HepG2 (cell line): ENCODE results near the gene DDAH2. TPM values are rescaled to one million over a fixed set of nuclear protein-coding genes. Genes with fewer than 3 reads are reported as not detected.

ENCODE experiments used
- EP300 ChIP-seq, 3 experiments: sonication (generic) in 1 of 3; formaldehyde crosslinking in 1 of 3; IDR thresholded peaks; 2 replicates each; pipeline versions ENCODE4 v1.5.1 to v1.6.1; 2011 to 2020; ENCODE audit warnings: low read depth in 2 of 3, low read length in 2 of 3, borderline replicate concordance in 1 of 3, improper control_type of control experiment in 1 of 3, mild to moderate bottlenecking in 1 of 3, missing genetic modification reagents in 1 of 3, moderate library complexity in 1 of 3
- FOXA3 ChIP-seq: IDR thresholded peaks from 2 replicates; pipeline ENCODE4 v1.6.1; 2016; ENCODE audit warnings: missing genetic modification reagents, missing compliant biosample characterization
- KLF11 ChIP-seq: IDR thresholded peaks from 2 replicates; pipeline ENCODE4 v1.6.1; 2016; ENCODE audit warnings: missing compliant biosample characterization
- NBN ChIP-seq: fragments of 450-650 bp; conservative IDR thresholded peaks from 2 replicates; pipeline ENCODE4 v1.6.1; 2017
- NR3C1 ChIP-seq: sonication (generic); formaldehyde crosslinking; IDR thresholded peaks from 2 replicates; pipeline ENCODE4 v1.4.0; 2020; ENCODE audit warnings: missing genetic modification reagents
- YEATS2 ChIP-seq: sonication (generic); formaldehyde crosslinking; IDR thresholded peaks from 2 replicates; pipeline ENCODE4 v1.4.0; 2020; ENCODE audit warnings: missing genetic modification reagents, borderline replicate concordance
- ZNF101 ChIP-seq: sonication (generic); formaldehyde crosslinking; IDR thresholded peaks from 2 replicates; pipeline ENCODE4 v1.4.0; 2020; ENCODE audit warnings: mild to moderate bottlenecking, low read depth, missing genetic modification reagents, borderline replicate concordance
- polyA plus RNA-seq, 8 experiments: library from polyadenylated mRNA; depleted of rRNA in 3 of 8; stranded (reverse) in 7 of 8; unstranded in 1 of 8; fragments of >200 nt; fragmentation: Illumina TruSeq in 4 of 8; extraction: Trizol in 4 of 8; gene quantifications; 2 replicates each; pipeline versions ENCODE4 v1.2.1 to v1.2.3, GENCODE V29; 2011 to 2016; ENCODE audit warnings: low read depth in 4 of 8, missing spikeins in 1 of 8, mixed read lengths in 1 of 8; ENCODE audit not compliant: insufficient read depth in 1 of 8
- total RNA-seq, 5 experiments: library from RNA; depleted of rRNA; stranded (reverse); fragments of >200 nt; fragmentation: Illumina TruSeq; extraction: Trizol; gene quantifications; 2 replicates each; pipeline ENCODE4 v1.2.3, GENCODE V29; 2016; ENCODE audit warnings: low read depth in 1 of 5
- TF ChIP-seq, protein P1 (sequence below): sonication (generic); formaldehyde crosslinking; IDR thresholded peaks from 2 replicates; pipeline ENCODE4 v1.4.0; 2020; ENCODE audit warnings: missing genetic modification reagents
- TF ChIP-seq, protein P2 (sequence below): sonication (generic); formaldehyde crosslinking; IDR thresholded peaks from one replicate; pipeline ENCODE4 v1.5.1; 2020; ENCODE audit warnings: mild to moderate bottlenecking, missing genetic modification reagents; ENCODE audit errors: not compliant biosample characterization
- TF ChIP-seq, protein P3 (sequence below): sonication (generic); formaldehyde crosslinking; IDR thresholded peaks from 2 replicates; pipeline ENCODE4 v1.5.0; 2020; ENCODE audit warnings: mild to moderate bottlenecking, missing genetic modification reagents

Gene DDAH2
- total and polyA plus RNA-seq, 2 of the 13 experiments (the other 11 are each of a cell fraction or from before 2014, with no cell fraction given), result 16.4 to 21.1 TPM

DNA sequence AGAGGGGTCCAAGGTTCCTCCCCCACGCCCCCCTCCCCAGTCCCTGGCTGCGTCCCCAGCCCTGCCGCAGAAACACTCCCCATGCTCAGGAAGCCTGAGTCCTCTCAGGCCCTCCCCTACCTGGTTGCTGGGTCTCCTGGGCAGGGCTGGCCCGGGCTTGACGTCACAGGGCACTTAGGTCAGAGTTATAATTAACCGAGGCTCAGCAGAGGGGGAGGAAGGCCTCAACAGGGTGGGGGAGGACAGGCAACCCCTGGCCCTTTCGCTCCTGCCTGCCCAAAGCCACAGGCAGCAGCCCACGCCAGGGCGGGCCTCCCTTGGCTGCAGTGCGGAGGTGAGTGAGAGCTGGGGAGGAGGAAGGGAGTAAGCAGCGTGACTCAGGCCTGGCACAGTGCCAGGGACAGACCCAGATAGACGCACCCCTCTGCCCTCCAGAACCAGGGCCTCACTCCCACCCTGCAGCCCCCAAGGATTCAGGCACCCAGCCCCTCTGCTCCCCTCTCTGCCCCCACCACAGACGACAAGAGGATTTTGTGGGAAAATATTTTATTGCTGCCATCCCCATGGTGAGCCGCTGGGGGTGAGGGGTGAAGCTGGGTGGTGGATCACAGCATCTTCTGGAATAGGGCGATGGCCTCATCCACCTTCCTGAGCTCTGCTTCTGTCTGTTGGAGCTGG is 48.0 kb upstream of the DDAH2 start, which contains the start of gene VWA7 (continued):
- TF ChIP-seq, protein P1, sequence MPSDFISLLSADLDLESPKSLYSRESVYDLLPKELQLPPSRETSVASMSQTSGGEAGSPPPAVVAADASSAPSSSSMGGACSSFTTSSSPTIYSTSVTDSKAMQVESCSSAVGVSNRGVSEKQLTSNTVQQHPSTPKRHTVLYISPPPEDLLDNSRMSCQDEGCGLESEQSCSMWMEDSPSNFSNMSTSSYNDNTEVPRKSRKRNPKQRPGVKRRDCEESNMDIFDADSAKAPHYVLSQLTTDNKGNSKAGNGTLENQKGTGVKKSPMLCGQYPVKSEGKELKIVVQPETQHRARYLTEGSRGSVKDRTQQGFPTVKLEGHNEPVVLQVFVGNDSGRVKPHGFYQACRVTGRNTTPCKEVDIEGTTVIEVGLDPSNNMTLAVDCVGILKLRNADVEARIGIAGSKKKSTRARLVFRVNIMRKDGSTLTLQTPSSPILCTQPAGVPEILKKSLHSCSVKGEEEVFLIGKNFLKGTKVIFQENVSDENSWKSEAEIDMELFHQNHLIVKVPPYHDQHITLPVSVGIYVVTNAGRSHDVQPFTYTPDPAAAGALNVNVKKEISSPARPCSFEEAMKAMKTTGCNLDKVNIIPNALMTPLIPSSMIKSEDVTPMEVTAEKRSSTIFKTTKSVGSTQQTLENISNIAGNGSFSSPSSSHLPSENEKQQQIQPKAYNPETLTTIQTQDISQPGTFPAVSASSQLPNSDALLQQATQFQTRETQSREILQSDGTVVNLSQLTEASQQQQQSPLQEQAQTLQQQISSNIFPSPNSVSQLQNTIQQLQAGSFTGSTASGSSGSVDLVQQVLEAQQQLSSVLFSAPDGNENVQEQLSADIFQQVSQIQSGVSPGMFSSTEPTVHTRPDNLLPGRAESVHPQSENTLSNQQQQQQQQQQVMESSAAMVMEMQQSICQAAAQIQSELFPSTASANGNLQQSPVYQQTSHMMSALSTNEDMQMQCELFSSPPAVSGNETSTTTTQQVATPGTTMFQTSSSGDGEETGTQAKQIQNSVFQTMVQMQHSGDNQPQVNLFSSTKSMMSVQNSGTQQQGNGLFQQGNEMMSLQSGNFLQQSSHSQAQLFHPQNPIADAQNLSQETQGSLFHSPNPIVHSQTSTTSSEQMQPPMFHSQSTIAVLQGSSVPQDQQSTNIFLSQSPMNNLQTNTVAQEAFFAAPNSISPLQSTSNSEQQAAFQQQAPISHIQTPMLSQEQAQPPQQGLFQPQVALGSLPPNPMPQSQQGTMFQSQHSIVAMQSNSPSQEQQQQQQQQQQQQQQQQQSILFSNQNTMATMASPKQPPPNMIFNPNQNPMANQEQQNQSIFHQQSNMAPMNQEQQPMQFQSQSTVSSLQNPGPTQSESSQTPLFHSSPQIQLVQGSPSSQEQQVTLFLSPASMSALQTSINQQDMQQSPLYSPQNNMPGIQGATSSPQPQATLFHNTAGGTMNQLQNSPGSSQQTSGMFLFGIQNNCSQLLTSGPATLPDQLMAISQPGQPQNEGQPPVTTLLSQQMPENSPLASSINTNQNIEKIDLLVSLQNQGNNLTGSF (CRISPR knock-in tag), result no peak
- TF ChIP-seq NBN (no peak), YEATS2 (CRISPR knock-in tag) (no peak; the same call in 1 of the 2 replicates), KLF11 (CRISPR knock-in tag) (no peak; the same call in 1 of the 2 replicates), NR3C1 (CRISPR knock-in tag) (no peak), EP300 (IDR thresholded peaks at IDR 0.05; ENCODE audit: low read depth in 2 of 2, low read length in 2 of 2) (peak in 1 of 2 experiments; percentile 45; a peak in 1 of 4 replicates), EP300 (CRISPR knock-in tag; IDR thresholded peaks at IDR 0.05; ENCODE audit: borderline replicate concordance) (peak; percentile 63), ZNF101 (CRISPR knock-in tag) (no peak), FOXA3 (peak; percentile 72)
- TF ChIP-seq, protein P2, sequence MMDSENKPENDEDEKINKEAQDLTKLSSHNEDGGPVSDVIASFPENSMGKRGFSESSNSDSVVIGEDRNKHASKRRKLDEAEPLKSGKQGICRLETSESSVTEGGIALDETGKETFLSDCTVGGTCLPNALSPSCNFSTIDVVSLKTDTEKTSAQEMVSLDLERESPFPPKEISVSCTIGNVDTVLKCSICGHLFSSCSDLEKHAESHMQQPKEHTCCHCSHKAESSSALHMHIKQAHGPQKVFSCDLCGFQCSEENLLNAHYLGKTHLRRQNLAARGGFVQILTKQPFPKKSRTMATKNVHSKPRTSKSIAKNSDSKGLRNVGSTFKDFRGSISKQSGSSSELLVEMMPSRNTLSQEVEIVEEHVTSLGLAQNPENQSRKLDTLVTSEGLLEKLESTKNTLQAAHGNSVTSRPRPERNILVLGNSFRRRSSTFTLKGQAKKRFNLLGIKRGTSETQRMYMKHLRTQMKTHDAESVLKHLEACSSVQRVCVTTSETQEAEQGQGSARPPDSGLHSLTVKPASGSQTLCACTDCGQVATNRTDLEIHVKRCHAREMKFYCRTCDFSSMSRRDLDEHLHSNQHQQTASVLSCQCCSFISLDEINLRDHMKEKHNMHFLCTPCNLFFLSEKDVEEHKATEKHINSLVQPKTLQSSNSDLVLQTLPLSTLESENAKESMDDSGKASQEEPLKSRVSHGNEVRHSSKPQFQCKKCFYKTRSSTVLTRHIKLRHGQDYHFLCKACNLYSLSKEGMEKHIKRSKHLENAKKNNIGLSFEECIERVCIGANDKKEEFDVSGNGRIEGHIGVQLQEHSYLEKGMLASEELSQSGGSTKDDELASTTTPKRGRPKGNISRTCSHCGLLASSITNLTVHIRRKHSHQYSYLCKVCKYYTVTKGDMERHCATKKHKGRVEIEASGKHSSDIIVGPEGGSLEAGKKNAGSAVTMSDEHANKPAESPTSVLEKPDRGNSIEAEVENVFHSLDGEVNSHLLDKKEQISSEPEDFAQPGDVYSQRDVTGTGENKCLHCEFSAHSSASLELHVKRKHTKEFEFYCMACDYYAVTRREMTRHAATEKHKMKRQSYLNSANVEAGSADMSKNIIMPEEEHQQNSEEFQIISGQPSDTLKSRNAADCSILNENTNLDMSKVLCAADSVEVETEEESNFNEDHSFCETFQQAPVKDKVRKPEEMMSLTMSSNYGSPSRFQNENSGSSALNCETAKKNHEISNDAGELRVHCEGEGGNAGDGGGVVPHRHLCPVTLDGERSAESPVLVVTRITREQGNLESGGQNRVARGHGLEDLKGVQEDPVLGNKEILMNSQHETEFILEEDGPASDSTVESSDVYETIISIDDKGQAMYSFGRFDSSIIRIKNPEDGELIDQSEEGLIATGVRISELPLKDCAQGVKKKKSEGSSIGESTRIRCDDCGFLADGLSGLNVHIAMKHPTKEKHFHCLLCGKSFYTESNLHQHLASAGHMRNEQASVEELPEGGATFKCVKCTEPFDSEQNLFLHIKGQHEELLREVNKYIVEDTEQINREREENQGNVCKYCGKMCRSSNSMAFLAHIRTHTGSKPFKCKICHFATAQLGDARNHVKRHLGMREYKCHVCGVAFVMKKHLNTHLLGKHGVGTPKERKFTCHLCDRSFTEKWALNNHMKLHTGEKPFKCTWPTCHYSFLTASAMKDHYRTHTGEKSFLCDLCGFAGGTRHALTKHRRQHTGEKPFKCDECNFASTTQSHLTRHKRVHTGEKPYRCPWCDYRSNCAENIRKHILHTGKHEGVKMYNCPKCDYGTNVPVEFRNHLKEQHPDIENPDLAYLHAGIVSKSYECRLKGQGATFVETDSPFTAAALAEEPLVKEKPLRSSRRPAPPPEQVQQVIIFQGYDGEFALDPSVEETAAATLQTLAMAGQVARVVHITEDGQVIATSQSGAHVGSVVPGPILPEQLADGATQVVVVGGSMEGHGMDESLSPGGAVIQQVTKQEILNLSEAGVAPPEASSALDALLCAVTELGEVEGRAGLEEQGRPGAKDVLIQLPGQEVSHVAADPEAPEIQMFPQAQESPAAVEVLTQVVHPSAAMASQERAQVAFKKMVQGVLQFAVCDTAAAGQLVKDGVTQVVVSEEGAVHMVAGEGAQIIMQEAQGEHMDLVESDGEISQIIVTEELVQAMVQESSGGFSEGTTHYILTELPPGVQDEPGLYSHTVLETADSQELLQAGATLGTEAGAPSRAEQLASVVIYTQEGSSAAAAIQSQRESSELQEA (CRISPR knock-in tag), result no peak
- TF ChIP-seq, protein P3, sequence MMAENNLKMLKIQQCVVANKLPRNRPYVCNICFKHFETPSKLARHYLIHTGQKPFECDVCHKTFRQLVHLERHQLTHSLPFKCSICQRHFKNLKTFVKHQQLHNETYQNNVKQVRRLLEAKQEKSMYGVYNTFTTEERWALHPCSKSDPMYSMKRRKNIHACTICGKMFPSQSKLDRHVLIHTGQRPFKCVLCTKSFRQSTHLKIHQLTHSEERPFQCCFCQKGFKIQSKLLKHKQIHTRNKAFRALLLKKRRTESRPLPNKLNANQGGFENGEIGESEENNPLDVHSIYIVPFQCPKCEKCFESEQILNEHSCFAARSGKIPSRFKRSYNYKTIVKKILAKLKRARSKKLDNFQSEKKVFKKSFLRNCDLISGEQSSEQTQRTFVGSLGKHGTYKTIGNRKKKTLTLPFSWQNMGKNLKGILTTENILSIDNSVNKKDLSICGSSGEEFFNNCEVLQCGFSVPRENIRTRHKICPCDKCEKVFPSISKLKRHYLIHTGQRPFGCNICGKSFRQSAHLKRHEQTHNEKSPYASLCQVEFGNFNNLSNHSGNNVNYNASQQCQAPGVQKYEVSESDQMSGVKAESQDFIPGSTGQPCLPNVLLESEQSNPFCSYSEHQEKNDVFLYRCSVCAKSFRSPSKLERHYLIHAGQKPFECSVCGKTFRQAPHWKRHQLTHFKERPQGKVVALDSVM (CRISPR knock-in tag), result peak; percentile 71; the same call in 1 of the 2 replicates
